ENCODE results near the gene SUSD5.

DNA sequence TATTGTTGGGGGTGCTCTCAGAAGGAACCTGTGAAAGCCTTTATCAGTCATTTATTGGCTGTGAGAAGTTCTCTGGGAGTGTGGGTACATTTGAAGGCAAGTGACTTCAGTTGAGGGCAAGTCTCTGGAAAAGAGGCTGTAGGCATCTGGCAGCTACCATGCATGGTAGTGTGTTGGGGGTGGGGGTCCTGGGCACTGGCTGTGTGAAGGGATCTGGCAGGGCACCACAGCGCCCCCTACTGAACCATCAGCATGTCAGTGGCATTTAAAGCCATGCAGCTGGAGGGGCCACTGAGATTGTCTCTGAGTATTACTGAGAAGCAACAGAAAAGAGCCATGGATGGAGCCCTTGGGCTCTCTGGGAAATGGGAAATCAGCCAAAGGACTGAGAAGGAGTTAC is 74.2 kb downstream of the SUSD5 start:
- no peak for TF ChIP-seq EZH2 (IDR thresholded peaks at IDR 0.05; ENCODE audit: borderline replicate concordance)
- TF ChIP-seq, protein P1, sequence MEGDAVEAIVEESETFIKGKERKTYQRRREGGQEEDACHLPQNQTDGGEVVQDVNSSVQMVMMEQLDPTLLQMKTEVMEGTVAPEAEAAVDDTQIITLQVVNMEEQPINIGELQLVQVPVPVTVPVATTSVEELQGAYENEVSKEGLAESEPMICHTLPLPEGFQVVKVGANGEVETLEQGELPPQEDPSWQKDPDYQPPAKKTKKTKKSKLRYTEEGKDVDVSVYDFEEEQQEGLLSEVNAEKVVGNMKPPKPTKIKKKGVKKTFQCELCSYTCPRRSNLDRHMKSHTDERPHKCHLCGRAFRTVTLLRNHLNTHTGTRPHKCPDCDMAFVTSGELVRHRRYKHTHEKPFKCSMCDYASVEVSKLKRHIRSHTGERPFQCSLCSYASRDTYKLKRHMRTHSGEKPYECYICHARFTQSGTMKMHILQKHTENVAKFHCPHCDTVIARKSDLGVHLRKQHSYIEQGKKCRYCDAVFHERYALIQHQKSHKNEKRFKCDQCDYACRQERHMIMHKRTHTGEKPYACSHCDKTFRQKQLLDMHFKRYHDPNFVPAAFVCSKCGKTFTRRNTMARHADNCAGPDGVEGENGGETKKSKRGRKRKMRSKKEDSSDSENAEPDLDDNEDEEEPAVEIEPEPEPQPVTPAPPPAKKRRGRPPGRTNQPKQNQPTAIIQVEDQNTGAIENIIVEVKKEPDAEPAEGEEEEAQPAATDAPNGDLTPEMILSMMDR (IDR thresholded peaks at IDR 0.05; ENCODE audit: poor library complexity): peak; percentile 11
